Measurements from ENCODE around the gene TMEM178B.

Gene TMEM178B

DNA sequence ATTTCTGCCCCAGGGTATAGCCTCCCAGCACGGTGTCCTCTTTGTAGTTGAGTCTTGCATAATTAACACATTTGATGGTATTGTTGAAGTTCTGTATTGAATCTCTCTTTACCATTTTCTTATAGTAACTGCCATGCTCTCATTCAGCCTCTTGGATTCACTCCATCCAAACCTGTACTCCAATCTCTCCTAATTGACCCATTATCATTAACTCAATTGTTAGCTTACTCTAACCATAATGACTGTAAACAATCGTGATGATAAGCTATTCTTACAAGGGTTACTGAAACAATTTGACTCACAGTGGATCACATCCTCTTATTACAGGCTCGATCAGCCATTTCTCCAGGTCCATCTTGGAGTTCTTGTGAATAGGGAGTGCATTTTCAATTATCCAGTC lies 285.4 kb downstream of the TMEM178B start:
- no peak overlapping the region for H3K4me3 ChIP-seq (replicated peaks; ENCODE audit: insufficient read depth, low read length)
- no peak for DNase-seq (ENCODE audit: low read depth in 1 of 2, low spot score in 1 of 2)
- H3K27ac ChIP-seq (replicated peaks) = no peak overlapping the region
- no peak for TF ChIP-seq GABPA (IDR thresholded peaks at IDR 0.05; ENCODE audit: low read depth)
- TF ChIP-seq, protein P1, sequence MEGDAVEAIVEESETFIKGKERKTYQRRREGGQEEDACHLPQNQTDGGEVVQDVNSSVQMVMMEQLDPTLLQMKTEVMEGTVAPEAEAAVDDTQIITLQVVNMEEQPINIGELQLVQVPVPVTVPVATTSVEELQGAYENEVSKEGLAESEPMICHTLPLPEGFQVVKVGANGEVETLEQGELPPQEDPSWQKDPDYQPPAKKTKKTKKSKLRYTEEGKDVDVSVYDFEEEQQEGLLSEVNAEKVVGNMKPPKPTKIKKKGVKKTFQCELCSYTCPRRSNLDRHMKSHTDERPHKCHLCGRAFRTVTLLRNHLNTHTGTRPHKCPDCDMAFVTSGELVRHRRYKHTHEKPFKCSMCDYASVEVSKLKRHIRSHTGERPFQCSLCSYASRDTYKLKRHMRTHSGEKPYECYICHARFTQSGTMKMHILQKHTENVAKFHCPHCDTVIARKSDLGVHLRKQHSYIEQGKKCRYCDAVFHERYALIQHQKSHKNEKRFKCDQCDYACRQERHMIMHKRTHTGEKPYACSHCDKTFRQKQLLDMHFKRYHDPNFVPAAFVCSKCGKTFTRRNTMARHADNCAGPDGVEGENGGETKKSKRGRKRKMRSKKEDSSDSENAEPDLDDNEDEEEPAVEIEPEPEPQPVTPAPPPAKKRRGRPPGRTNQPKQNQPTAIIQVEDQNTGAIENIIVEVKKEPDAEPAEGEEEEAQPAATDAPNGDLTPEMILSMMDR (IDR thresholded peaks at IDR 0.05; ENCODE audit: insufficient read depth, low read length) = no peak
- no peak for TF ChIP-seq SPI1 (IDR thresholded peaks at IDR 0.05; ENCODE audit: borderline replicate concordance, low read depth)
- no peak for TF ChIP-seq POLR2AphosphoS5 (IDR thresholded peaks at IDR 0.05; ENCODE audit: low read depth)
- TF ChIP-seq, protein P2, sequence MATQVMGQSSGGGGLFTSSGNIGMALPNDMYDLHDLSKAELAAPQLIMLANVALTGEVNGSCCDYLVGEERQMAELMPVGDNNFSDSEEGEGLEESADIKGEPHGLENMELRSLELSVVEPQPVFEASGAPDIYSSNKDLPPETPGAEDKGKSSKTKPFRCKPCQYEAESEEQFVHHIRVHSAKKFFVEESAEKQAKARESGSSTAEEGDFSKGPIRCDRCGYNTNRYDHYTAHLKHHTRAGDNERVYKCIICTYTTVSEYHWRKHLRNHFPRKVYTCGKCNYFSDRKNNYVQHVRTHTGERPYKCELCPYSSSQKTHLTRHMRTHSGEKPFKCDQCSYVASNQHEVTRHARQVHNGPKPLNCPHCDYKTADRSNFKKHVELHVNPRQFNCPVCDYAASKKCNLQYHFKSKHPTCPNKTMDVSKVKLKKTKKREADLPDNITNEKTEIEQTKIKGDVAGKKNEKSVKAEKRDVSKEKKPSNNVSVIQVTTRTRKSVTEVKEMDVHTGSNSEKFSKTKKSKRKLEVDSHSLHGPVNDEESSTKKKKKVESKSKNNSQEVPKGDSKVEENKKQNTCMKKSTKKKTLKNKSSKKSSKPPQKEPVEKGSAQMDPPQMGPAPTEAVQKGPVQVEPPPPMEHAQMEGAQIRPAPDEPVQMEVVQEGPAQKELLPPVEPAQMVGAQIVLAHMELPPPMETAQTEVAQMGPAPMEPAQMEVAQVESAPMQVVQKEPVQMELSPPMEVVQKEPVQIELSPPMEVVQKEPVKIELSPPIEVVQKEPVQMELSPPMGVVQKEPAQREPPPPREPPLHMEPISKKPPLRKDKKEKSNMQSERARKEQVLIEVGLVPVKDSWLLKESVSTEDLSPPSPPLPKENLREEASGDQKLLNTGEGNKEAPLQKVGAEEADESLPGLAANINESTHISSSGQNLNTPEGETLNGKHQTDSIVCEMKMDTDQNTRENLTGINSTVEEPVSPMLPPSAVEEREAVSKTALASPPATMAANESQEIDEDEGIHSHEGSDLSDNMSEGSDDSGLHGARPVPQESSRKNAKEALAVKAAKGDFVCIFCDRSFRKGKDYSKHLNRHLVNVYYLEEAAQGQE (IDR thresholded peaks at IDR 0.05; ENCODE audit: insufficient replicate concordance, low read depth) = no peak
- H3K27me3 ChIP-seq (ENCODE audit: insufficient read depth, poor library complexity, severe bottlenecking) = no peaks in the 10 kb centered on the region

DNA sequence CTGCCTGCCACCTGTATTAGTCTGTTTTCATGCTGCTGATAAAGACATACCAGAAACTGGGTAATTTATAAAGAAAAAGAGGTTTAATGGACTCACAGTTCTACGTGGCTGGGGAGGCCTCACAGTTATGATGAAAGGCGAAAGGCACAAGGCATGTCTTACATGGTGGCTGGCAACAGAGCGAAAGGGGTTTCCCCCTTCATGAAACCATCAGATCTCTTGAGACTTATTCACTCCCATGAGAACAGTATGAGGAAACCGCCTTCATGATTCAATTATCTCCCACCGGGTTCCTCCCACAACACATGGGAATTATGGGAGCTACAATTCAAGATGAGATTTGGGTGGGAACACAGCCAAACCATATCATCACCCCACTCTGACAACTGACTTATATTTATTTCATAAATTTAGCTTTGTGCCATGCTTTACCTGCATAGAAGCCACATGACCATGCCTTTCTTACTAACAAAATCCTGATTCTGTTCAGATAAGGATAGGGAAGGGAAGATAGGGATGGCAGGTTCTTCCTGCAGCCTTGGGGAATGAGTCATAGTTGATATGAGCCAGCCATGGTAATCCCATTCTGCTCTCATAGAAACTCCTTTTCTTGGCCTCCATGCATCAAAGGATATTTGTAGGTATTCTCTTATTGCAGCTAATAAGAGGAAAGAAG lies 286.0 kb downstream of the TMEM178B start:
- TF ChIP-seq GABPA (IDR thresholded peaks at IDR 0.05; ENCODE audit: low read depth) (no peak), POLR2AphosphoS5 (IDR thresholded peaks at IDR 0.05; ENCODE audit: low read depth) (no peak), SPI1 (IDR thresholded peaks at IDR 0.05; ENCODE audit: borderline replicate concordance, low read depth) (no peak)
- TF ChIP-seq, protein P1 (IDR thresholded peaks at IDR 0.05; ENCODE audit: insufficient read depth, low read length) = no peak
- TF ChIP-seq, protein P2 (IDR thresholded peaks at IDR 0.05; ENCODE audit: insufficient replicate concordance, low read depth) = no peak
- Histone ChIP-seq H3K27me3 (ENCODE audit: insufficient read depth, poor library complexity, severe bottlenecking) (no peaks in the 10 kb centered on the region), H3K4me3 (replicated peaks; ENCODE audit: insufficient read depth, low read length) (no peak overlapping the region), H3K27ac (replicated peaks) (no peak overlapping the region)
- no peak for DNase-seq (ENCODE audit: low read depth in 1 of 2, low spot score in 1 of 2)

DNA sequence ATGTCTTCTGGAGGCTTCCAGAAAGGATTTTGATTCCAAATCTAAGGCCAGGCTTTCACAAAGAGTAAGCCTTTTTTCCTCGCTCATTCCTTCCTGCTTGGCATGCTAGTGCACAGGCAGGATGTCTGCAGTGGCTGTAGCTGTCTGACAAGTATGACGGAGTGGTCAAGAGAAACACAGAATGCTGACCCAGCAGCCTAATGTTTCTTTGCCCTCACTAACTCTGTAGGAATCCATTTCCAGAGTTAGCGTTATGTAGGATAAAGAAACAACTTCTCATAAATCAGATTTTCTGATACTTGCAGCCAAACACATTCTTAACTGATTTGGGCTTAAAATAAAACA lies 286.5 kb downstream of the TMEM178B start:
- no peaks in the 10 kb centered on the region for H3K27me3 ChIP-seq (ENCODE audit: insufficient read depth, poor library complexity, severe bottlenecking)
- TF ChIP-seq SPI1 (IDR thresholded peaks at IDR 0.05; ENCODE audit: borderline replicate concordance, low read depth) (no peak), POLR2AphosphoS5 (IDR thresholded peaks at IDR 0.05; ENCODE audit: low read depth) (no peak)
- TF ChIP-seq, protein P1 (IDR thresholded peaks at IDR 0.05; ENCODE audit: insufficient read depth, low read length) = no peak
- TF ChIP-seq, protein P2 (IDR thresholded peaks at IDR 0.05; ENCODE audit: insufficient replicate concordance, low read depth) = no peak
- no peak overlapping the region for H3K4me3 ChIP-seq (replicated peaks; ENCODE audit: insufficient read depth, low read length)
- no peak overlapping the region for H3K27ac ChIP-seq (replicated peaks)
- no peak for DNase-seq (ENCODE audit: low read depth in 1 of 2, low spot score in 1 of 2)
